ENCODE results near the gene XPO5. TPM values are rescaled to one million over a fixed set of nuclear protein-coding genes. Genes with fewer than 3 reads are reported as not detected.
"Not testable (repeated sequence)": the region's sequence is repeated elsewhere in the genome, so short reads cannot be mapped to it uniquely, and the experiment has no call there.

The XPO5 gene
- total and polyA plus RNA-seq, 4 donors: 27.4 to 48.9 (median 40.4) TPM

DNA sequence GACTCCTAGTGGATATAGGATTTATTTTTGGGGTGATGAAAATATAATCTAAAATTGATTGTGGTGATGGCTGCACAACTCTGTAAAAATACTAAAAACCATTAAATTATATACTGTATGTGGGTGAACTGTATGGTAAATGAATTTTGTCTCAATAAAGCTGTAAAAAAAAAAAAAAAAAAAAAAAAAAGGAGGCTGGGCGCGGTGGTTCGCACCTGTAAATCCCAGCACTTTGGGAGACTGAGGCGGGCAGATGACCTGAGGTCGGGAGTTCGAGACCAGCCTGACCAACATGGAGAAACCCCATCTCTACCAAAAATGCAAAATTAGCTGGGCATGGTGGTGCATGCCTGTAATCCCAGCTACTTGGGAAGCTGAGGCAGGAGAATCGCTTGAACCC is 18.2 kb downstream of the XPO5 start:
- DNase-seq (ENCODE audit: low read depth in 4 of 6, low spot score in 6 of 6); H3K9me3 ChIP-seq (ENCODE audit: control insufficient read depth, insufficient read depth, low read length); H3K4me1 ChIP-seq (ENCODE audit: control insufficient read depth, insufficient read depth, low read length); H3K4me3 ChIP-seq (ENCODE audit: low read depth, low read length); H3K27me3 ChIP-seq (ENCODE audit: control insufficient read depth, insufficient read depth, low read length); H3K27ac ChIP-seq (ENCODE audit: low read depth, low read length): not testable (repeated sequence)
- no CpG with 5 or more reads among the region's 7 CpGs for WGBS (ENCODE audit: insufficient coverage)
- peaks cover 54% of the 10 kb centered on the region for H3K36me3 ChIP-seq (ENCODE audit: control insufficient read depth, insufficient read depth, low read length)

DNA sequence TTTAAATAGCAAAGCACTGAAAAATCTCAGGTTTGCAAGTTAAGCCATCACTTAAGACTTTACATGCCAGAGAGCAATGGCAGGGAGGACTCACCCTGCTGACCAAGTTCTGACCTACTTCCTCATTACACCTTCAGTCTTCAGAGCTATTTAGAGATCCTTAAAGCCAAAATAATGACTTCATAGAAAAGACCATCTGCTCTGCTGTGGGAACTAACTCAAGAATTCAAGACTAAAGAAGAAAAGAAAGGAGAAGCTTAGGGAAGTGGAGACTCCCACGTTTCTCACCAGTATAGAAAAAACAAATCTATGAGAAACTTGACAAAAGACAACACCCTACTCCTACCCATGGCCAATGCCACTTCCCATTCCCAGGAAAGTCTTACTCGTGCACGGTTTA is 28.6 kb downstream of the XPO5 start:
- no CpG with 5 or more reads among the region's 3 CpGs for WGBS (ENCODE audit: insufficient coverage)
- Histone ChIP-seq H3K4me1 (ENCODE audit: control insufficient read depth, insufficient read depth, low read length) (no peaks in the 10 kb centered on the region), H3K9me3 (ENCODE audit: control insufficient read depth, insufficient read depth, low read length) (no peaks in the 10 kb centered on the region), H3K27me3 (ENCODE audit: control insufficient read depth, insufficient read depth, low read length) (no peaks in the 10 kb centered on the region), H3K36me3 (ENCODE audit: control insufficient read depth, insufficient read depth, low read length) (peaks cover 58% of the 10 kb centered on the region), H3K27ac (ENCODE audit: low read depth, low read length) (no peak overlapping the region), H3K4me3 (ENCODE audit: low read depth, low read length) (no peak overlapping the region)
- no peak for DNase-seq (ENCODE audit: low read depth in 4 of 6, low spot score in 6 of 6)

DNA sequence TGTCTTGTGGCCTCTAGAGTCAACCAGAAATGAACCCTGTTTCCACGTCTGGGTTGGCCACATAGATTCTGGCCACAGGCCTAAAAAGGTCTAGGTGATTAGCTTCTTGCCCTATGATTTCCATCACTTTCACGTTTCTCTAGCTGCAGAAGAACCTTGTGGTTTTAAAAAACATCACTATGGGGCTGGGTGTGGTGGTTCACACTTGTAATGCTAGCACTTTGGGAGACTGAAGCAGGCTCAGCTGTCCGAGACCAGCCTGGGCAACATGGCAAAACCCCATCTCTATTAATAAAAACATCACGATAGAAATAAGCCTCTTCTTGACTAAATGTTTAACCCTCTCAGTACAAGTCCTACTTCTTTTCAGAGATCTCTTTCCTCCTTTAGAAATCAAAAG is 31.4 kb downstream of the XPO5 start:
- Histone ChIP-seq H3K27me3 (ENCODE audit: control insufficient read depth, insufficient read depth, low read length) (no peaks in the 10 kb centered on the region), H3K36me3 (ENCODE audit: control insufficient read depth, insufficient read depth, low read length) (peaks cover 58% of the 10 kb centered on the region), H3K27ac (ENCODE audit: low read depth, low read length) (no peak overlapping the region), H3K4me3 (ENCODE audit: low read depth, low read length) (no peak overlapping the region), H3K9me3 (ENCODE audit: control insufficient read depth, insufficient read depth, low read length) (no peaks in the 10 kb centered on the region), H3K4me1 (ENCODE audit: control insufficient read depth, insufficient read depth, low read length) (no peaks in the 10 kb centered on the region)
- 89% methylated on average over 3 of the region's 4 CpGs for WGBS (ENCODE audit: insufficient coverage)
- DNase-seq (ENCODE audit: low read depth in 4 of 6, low spot score in 6 of 6): no peak

DNA sequence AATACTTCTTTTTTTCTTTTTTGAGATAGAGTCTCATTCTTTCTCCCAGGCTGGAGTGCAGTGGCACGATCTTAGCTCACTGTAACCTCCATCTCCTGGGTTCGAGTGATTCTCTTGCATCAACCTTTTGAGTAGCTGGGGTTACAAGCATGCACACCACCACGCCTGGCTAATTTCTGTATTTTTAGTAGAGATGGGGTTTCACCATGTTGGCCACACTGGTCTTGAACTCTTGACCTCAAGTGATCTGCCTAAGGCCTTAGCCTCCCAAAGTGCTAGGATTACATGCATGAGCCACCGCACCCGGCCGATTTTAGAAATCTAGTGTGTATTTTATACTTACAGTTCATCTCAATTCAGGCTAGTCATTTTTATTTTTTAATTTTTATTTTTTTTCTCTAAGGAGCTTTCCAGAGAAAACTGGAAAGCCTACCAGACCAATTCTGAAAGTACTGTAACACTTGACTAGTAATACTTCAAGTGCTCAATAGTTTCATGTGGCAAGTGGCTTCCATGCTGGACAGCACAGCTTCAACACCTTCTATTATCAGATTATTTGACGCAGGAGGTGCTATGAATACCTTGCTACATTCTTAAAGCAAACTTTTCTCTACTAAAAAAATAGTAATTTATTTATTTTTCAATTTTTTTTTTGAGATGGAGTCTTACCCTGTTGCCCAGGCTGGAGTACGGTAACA is 33.9 kb downstream of the XPO5 start:
- Histone ChIP-seq H3K4me1 (ENCODE audit: control insufficient read depth, insufficient read depth, low read length) (no peaks in the 10 kb centered on the region), H3K4me3 (ENCODE audit: low read depth, low read length) (no peak overlapping the region), H3K27ac (ENCODE audit: low read depth, low read length) (no peak overlapping the region), H3K36me3 (ENCODE audit: control insufficient read depth, insufficient read depth, low read length) (peaks cover 57% of the 10 kb centered on the region), H3K27me3 (ENCODE audit: control insufficient read depth, insufficient read depth, low read length) (no peaks in the 10 kb centered on the region), H3K9me3 (ENCODE audit: control insufficient read depth, insufficient read depth, low read length) (no peaks in the 10 kb centered on the region)
- 100% methylated on average over 3 of the region's 8 CpGs for WGBS (ENCODE audit: insufficient coverage)
- DNase-seq (ENCODE audit: low read depth in 4 of 6, low spot score in 6 of 6): no peak

DNA sequence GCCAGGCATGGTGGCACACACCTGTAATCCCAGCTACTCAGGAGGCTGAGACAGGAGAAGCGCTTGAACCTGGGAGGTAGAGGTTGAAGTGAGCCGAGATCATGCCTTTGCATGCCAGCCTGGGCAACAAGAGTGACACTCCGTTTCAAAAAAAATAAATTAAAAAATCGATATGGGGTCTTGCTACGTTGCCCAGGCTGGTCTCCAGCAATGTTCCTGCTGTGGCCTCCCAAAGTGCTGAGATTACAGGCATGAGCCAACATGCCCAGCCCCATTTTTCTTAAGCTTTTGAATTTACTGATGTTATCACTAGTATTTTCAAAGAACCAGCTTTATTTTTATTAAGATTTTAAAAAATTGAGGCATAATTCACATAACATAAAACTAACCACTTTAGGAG is 35.3 kb downstream of the XPO5 start:
- Histone ChIP-seq H3K4me3 (ENCODE audit: low read depth, low read length) (no peak overlapping the region), H3K36me3 (ENCODE audit: control insufficient read depth, insufficient read depth, low read length) (peaks cover 60% of the 10 kb centered on the region), H3K27me3 (ENCODE audit: control insufficient read depth, insufficient read depth, low read length) (no peaks in the 10 kb centered on the region), H3K27ac (ENCODE audit: low read depth, low read length) (no peak overlapping the region), H3K4me1 (ENCODE audit: control insufficient read depth, insufficient read depth, low read length) (no peaks in the 10 kb centered on the region), H3K9me3 (ENCODE audit: control insufficient read depth, insufficient read depth, low read length) (no peaks in the 10 kb centered on the region)
- 98% methylated on average over 4 of the region's 5 CpGs for WGBS (ENCODE audit: insufficient coverage)
- DNase-seq (ENCODE audit: low read depth in 4 of 6, low spot score in 6 of 6): no peak

DNA sequence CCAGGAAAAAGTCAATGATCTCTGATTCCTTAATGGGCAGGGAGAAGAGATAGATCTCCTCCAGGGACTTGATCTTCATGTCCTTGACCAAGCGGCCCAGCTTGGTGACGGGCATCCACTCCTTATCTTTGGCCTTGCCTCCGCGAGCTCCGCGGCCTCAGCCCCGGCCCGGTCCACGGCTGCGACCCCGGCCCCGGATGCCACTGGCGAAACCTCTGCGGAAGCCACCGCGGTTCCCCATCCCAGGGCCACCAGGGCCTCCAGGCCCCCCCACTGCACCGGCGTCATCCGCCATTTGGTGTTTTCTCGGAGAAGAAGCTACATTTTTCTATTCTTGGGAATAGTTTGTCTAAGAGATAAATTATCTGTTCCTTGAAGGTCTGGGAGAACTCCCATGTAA is 36.4 kb downstream of the XPO5 start:
- not testable (repeated sequence) for H3K9me3 ChIP-seq (ENCODE audit: control insufficient read depth, insufficient read depth, low read length); H3K4me1 ChIP-seq (ENCODE audit: control insufficient read depth, insufficient read depth, low read length); DNase-seq (ENCODE audit: low read depth in 4 of 6, low spot score in 6 of 6); H3K27me3 ChIP-seq (ENCODE audit: control insufficient read depth, insufficient read depth, low read length); H3K4me3 ChIP-seq (ENCODE audit: low read depth, low read length); H3K27ac ChIP-seq (ENCODE audit: low read depth, low read length)
- 95% methylated on average over 16 of the region's 20 CpGs for WGBS (ENCODE audit: insufficient coverage)
- peaks cover 61% of the 10 kb centered on the region for H3K36me3 ChIP-seq (ENCODE audit: control insufficient read depth, insufficient read depth, low read length)

DNA sequence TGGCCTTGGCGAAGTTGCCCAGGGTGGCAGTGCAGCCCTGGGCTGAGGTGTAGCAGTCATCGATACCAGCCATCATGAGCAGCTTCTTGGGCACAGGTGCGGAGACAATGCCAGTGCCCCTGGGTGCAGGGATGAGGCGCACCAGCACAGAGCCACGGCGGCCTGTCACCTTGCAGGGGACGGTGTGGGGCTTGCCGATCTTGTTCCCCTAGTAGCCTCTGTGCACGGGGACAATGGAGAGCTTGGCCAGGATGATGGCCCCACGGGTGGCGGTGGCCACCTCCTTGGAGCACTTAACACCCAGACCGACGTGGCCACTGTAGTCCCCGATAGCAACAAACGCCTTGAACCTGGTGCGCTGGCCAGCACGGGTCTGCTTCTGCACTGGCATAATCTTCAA is 36.9 kb downstream of the XPO5 start:
- not testable (repeated sequence) for H3K9me3 ChIP-seq (ENCODE audit: control insufficient read depth, insufficient read depth, low read length); H3K27ac ChIP-seq (ENCODE audit: low read depth, low read length); H3K4me3 ChIP-seq (ENCODE audit: low read depth, low read length); H3K4me1 ChIP-seq (ENCODE audit: control insufficient read depth, insufficient read depth, low read length); DNase-seq (ENCODE audit: low read depth in 4 of 6, low spot score in 6 of 6); H3K27me3 ChIP-seq (ENCODE audit: control insufficient read depth, insufficient read depth, low read length)
- peaks cover 59% of the 10 kb centered on the region for H3K36me3 ChIP-seq (ENCODE audit: control insufficient read depth, insufficient read depth, low read length)
- 98% methylated on average over 8 of the region's 17 CpGs for WGBS (ENCODE audit: insufficient coverage)

DNA sequence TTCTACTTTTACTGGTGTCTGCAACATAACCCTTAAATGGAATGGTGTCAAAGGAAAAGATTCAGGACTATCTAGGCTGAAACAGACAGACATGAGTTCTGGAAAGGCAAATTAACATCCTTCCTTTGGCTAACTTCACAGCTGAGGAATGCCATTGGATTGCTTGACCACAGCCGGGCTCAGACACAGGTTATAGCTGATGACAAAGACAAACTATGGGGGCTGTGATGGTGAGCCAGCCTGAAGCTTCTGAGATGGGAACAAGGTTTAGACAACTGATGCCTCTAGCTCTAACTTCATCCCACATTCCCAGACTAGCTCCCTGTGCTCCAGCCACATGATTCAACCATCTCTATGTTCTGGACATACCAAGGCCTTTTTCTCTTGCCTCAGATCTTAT is 43.6 kb downstream of the XPO5 start:
- DNase-seq (ENCODE audit: low read depth in 4 of 6, low spot score in 6 of 6): no peak
- Histone ChIP-seq H3K4me3 (ENCODE audit: low read depth, low read length) (no peak overlapping the region), H3K4me1 (ENCODE audit: control insufficient read depth, insufficient read depth, low read length) (no peaks in the 10 kb centered on the region), H3K9me3 (ENCODE audit: control insufficient read depth, insufficient read depth, low read length) (no peaks in the 10 kb centered on the region), H3K36me3 (ENCODE audit: control insufficient read depth, insufficient read depth, low read length) (peaks cover 54% of the 10 kb centered on the region), H3K27ac (ENCODE audit: low read depth, low read length) (no peak overlapping the region), H3K27me3 (ENCODE audit: control insufficient read depth, insufficient read depth, low read length) (no peaks in the 10 kb centered on the region)
- WGBS (ENCODE audit: insufficient coverage): no CpG with 5 or more reads among the region's 1 CpG

DNA sequence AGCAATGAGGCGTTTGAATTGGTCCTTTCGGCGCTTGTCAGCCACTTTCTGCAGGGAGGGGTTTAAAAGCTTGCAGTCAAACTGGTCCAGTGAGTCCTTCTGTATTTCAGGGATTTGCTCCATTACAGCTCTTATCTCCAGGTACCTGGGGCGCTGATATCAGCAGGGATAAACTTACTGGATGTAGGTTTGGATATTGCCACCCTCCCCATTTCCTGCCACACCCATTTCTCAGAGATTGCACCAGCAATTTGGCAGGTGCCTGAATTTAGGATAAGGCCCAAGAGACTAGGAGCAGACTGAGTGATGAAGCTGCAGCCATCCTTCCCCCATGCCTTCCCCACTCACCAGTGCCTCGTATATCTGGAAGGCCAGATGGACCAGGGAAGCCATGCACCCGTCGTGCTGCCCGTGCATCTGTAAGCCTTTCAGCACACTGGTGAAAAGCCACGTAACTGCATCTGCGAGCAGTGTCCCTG is 51.3 kb downstream of the XPO5 start:
- Histone ChIP-seq H3K9me3 (ENCODE audit: control insufficient read depth, insufficient read depth, low read length) (no peaks in the 10 kb centered on the region), H3K4me1 (ENCODE audit: control insufficient read depth, insufficient read depth, low read length) (no peaks in the 10 kb centered on the region), H3K36me3 (ENCODE audit: control insufficient read depth, insufficient read depth, low read length) (peaks cover 79% of the 10 kb centered on the region), H3K27me3 (ENCODE audit: control insufficient read depth, insufficient read depth, low read length) (no peaks in the 10 kb centered on the region), H3K4me3 (ENCODE audit: low read depth, low read length) (no peak overlapping the region), H3K27ac (ENCODE audit: low read depth, low read length) (no peak overlapping the region)
- WGBS (ENCODE audit: insufficient coverage): 79% methylated on average over 7 of the region's 10 CpGs
- no peak for DNase-seq (ENCODE audit: low read depth in 4 of 6, low spot score in 6 of 6)

DNA sequence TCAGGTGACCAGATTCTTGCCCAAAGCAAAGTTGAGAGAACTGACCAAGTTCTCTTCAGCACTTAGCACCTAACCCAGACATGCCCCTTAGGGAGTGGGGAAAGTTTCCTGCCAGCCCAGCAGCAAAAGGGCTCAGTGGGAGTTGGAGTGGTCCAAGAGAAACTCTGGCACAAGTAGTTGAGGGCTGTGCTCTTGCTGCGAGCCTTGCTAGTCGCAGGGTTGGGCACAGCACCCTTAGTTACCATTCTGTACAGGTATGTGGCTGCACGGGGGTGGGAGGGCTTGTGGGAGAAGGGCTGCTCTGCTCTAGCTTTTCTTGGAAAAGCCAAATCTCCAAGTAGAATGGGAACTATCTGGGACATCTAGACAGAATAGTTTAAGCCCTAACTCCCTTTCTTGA is 52.6 kb downstream of the XPO5 start:
- no peak for DNase-seq (ENCODE audit: low read depth in 4 of 6, low spot score in 6 of 6)
- peaks cover 70% of the 10 kb centered on the region for H3K36me3 ChIP-seq (ENCODE audit: control insufficient read depth, insufficient read depth, low read length)
- H3K27me3 ChIP-seq (ENCODE audit: control insufficient read depth, insufficient read depth, low read length): no peaks in the 10 kb centered on the region
- no peak overlapping the region for H3K27ac ChIP-seq (ENCODE audit: low read depth, low read length)
- 89% methylated on average over 3 of the region's 3 CpGs for WGBS (ENCODE audit: insufficient coverage)
- no peak overlapping the region for H3K4me3 ChIP-seq (ENCODE audit: low read depth, low read length)
- peaks cover 4% of the 10 kb centered on the region for H3K4me1 ChIP-seq (ENCODE audit: control insufficient read depth, insufficient read depth, low read length)
- no peaks in the 10 kb centered on the region for H3K9me3 ChIP-seq (ENCODE audit: control insufficient read depth, insufficient read depth, low read length)

All from spinal cord (tissue), 10 donors.